Erythroblast (primary cell): ENCODE data around the gene KRTAP10-11.

Source experiments
- DNase-seq, 2 experiments: peaks; one replicate each; lab custom pipeline; 2025; lab: John Stamatoyannopoulos, UW
- GATA1 ChIP-seq: IDR thresholded peaks from 2 replicates; pipeline ENCODE4 v1.6.1; 2011; ENCODE audit warnings: low read depth, mild to moderate bottlenecking, control low read depth, low read length, moderate library complexity
- POLR2A ChIP-seq: IDR thresholded peaks from 2 replicates; pipeline ENCODE4 v1.6.1; 2011; ENCODE audit warnings: mild to moderate bottlenecking, low read length

Gene KRTAP10-11

GRCh38 chr21:44643741-44644310 is 2.4 kb upstream of the KRTAP10-11 start:
- no peak for DNase-seq
- no peak for TF ChIP-seq GATA1
- no peak for TF ChIP-seq POLR2A

GRCh38 chr21:44644878-44645277 is 1.3 kb upstream of the KRTAP10-11 start:
- TF ChIP-seq GATA1 (no peak), POLR2A (no peak)
- no peak for DNase-seq

- no peak for DNase-seq
- TF ChIP-seq POLR2A (no peak), GATA1 (no peak)
Measured at GRCh38 chr21:44647222-44647552, 973 bp downstream of the KRTAP10-11 start.

DNA sequence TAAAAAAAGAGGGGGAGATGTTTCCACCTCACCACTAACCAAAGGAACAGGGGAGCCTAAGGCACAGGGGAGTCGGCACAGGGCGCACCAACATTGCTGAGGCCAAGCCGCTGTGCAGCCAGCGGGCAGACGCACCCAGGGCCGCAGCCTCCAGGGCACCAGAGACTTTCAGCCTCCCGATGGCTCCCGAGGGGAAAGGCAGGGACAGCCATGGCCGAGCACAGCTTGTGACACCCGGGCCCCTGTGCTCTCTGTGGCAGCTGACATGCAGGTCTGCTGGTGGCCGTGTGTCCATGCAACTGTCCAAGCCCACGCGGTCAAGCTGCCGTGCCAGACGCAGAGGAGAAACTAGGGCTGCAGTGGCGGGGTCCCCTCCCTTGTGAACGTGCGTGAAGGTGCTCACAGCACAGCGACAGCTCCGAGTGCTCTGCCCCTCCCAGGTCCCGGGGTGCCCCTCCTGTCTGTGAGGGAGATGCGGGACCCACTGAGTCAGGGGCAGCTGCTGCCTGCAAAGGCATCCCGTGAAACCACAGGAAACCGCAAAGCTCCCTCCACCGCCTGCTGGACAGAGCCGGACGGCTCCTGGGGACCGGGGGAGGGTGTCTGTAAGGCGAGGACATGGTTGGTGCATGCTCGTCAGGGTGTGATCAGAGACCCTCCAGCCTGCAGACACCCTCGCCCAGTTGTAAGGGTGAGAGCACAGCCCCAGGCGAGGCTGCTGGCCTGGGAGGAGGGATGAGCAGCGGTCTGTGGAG is 2.5 kb downstream of the KRTAP10-11 start:
- TF ChIP-seq POLR2A (no peak), GATA1 (no peak)
- DNase-seq, result no peak

GRCh38 chr21:44649521-44650100 is 3.4 kb downstream of the KRTAP10-11 start:
- TF ChIP-seq GATA1 (no peak), POLR2A (no peak)
- DNase-seq, result no peak

GRCh38 chr21:44650265-44650972 is 4.2 kb downstream of the KRTAP10-11 start:
- DNase-seq, result no peak
- TF ChIP-seq POLR2A, result no peak
- TF ChIP-seq GATA1, result no peak

- TF ChIP-seq GATA1, result no peak
- TF ChIP-seq POLR2A, result no peak
- no peak for DNase-seq
Measured at GRCh38 chr21:44650973-44651675, 4.9 kb downstream of the KRTAP10-11 start.

- no peak for TF ChIP-seq POLR2A
- no peak for DNase-seq
Measured at GRCh38 chr21:44653123-44653522, 6.9 kb downstream of the KRTAP10-11 start.

GRCh38 chr21:44653656-44654575 is 7.7 kb downstream of the KRTAP10-11 start:
- TF ChIP-seq GATA1, result no peak
- TF ChIP-seq POLR2A, result no peak
- DNase-seq, result no peak

DNA sequence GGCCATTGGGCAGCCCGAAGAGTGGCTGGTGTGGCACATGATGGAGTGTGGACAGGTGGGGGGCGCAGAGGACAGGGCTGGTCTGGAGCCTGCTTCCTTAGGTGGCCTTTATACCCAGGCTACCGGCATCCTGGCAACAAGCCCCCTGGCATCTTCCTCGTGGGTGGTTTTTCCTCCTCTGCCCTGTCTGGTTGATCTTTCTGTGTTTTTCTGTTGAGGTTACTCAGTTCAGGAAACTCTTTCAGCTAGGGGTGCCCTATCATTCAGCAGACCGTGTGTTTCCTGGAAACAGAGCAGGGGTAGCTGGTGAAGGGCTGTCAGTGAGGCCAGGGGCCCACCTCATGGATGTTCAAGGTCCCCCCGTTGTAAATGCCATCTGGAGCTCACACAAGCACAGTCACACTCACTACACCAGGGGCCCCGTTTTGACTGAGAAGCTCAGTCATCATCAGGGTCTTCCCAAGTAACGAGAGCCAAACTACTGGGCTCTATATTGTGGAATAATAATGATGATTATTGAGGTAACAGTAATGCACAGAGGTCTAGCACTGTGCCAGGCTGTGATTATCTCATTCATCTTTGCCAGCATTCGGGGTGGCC is 8.5 kb downstream of the KRTAP10-11 start, which contains the start of gene KRTAP12-4:
Gene KRTAP12-4 (minus strand): TSS at position 84 of the 600 bp plus-strand sequence. CDS start 45 bp downstream, at position 39.
- no peak for DNase-seq
- TF ChIP-seq POLR2A, result no peak
- TF ChIP-seq GATA1, result no peak

GRCh38 chr21:44656868-44657267 is 10.7 kb downstream of the KRTAP10-11 start:
- no peak for TF ChIP-seq POLR2A
- no peak for TF ChIP-seq GATA1
- no peak for DNase-seq

DNA sequence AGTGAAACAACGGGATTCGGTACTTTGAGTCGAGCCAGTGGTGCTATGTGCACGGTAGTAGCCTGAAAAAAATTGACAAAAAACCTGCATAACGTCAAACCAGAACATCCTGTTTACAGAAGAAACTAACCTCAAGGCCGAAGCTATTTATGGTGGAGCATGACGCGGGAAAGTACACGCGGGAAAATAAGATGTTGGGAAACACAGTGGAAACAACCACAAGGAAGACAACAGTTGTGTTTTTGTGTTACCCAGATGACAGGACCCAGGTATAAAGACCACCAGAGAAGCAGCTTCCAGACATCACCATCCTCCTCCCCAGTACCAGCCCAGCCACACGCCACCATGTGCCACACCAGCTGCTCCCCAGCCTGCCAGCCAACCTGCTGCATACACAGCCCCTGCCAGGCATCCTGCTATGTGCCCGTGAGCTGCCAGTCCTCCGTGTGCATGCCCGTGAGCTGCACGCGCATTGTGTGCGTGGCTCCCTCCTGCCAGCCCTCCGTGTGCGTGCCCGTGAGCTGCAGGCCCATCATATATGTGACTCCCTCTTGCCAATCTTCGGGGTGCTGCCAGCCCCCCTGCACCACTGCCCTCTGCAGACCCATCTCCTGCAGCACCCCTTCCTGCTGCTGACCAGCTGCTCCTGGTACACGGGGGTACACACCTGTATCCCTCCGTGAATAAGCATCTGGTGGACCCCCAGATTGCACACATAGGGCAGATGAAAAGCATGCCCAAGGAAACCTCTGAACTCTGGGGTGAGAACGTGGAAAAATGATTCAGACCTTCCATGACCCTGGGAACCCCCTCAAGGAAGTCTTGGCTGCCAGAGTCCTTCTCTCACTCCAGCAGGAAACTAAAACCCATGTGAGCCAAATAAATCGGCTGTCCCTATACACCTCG is 11.7 kb downstream of the KRTAP10-11 start, which contains the start of gene KRTAP12-3:
Gene KRTAP12-3 (plus strand): TSS at position 298 of the 906 bp plus-strand sequence. CDS start 48 bp downstream, at position 346.
- DNase-seq, result no peak
- TF ChIP-seq GATA1 (no peak), POLR2A (no peak)
